GM21423 (cell line): ENCODE results near the gene CHST13.
"Not testable (repeated sequence)": the region's sequence is repeated elsewhere in the genome, so short reads cannot be mapped to it uniquely, and the experiment has no call there.

Source experiments
- ATAC-seq: cut with Tn5 transposase; IDR thresholded peaks from one replicate; pipeline ENCODE4 v1.9.1; 2021; ENCODE audit warnings: mild to moderate bottlenecking, moderate library complexity; ENCODE audit not compliant: unreplicated experiment

The CHST13 gene

GRCh38 chr3:126580746-126581145 lies 56.8 kb downstream of the CHST13 start:
- ATAC-seq, result no peak

- ATAC-seq, result no peak
Measured at GRCh38 chr3:126581569-126581968, 57.6 kb downstream of the CHST13 start.

GRCh38 chr3:126582311-126582710 lies 58.4 kb downstream of the CHST13 start:
- no peak for ATAC-seq

- ATAC-seq, result not testable (repeated sequence)
Measured at GRCh38 chr3:126591515-126591914, 67.6 kb downstream of the CHST13 start.
